Measurements from ENCODE around the gene PITPNC1. TPM values are rescaled to one million over a fixed set of nuclear protein-coding genes. Genes with fewer than 3 reads are reported as not detected.
"Not testable (repeated sequence)": the region's sequence is repeated elsewhere in the genome, so short reads cannot be mapped to it uniquely, and the experiment has no call there.

Gene PITPNC1
- total RNA-seq, 1 donor from 2014 or later: 21.5 TPM

DNA sequence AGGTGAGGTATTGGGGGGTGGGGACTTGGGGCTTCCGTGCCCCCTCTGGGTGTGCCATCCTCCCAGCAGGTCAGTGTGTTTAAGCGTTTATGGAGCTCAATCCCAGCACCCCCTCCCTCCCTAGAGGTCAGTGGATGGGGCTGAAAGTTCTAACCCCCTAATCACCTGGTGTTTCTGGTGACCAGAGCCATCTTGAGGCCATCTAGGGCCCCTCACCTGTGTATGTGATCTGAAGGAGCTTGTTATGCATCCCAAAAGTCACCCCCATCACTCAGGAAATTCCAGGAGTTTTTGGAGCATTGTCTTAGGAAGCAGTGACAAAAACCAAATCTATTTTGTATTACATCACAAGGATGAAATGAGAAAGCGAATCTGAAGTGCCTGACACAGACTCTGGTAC, 272.8 kb downstream of the PITPNC1 start:
- H3K4me1 Mint-ChIP-seq: no peaks in the 10 kb centered on the region
- no peak overlapping the region for H3K4me3 Mint-ChIP-seq
- H3K9me3 Mint-ChIP-seq: no peaks in the 10 kb centered on the region
- no peaks in the 10 kb centered on the region for H3K36me3 Mint-ChIP-seq (ENCODE audit: low read depth)
- no peak for TF ChIP-seq CTCF (conservative IDR thresholded peaks at IDR 0.05)
- H3K27ac Mint-ChIP-seq (ENCODE audit: unreplicated experiment): no peak overlapping the region
- H3K27me3 Mint-ChIP-seq (ENCODE audit: low read depth): no peaks in the 10 kb centered on the region
- DNase-seq (ENCODE audit: low read depth, low spot score): no peak

DNA sequence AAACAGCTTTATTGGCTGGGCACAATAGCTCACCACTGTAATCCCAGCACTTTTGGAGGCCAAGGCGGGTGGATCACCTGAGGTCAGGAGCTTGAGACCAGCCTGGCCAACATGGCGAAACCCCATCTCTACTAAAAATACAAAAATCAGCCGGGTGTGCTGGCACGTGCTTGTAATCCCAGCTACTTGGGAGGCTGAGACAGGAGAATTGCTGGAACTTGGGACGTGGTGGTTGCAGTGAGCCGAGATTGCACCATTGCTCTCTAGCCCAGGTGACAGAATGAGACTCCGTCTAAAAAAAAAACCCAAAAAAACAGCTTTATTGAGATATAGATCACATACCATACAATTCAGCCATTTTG, 274.1 kb downstream of the PITPNC1 start:
- not testable (repeated sequence) for H3K27ac Mint-ChIP-seq (ENCODE audit: unreplicated experiment)

DNA sequence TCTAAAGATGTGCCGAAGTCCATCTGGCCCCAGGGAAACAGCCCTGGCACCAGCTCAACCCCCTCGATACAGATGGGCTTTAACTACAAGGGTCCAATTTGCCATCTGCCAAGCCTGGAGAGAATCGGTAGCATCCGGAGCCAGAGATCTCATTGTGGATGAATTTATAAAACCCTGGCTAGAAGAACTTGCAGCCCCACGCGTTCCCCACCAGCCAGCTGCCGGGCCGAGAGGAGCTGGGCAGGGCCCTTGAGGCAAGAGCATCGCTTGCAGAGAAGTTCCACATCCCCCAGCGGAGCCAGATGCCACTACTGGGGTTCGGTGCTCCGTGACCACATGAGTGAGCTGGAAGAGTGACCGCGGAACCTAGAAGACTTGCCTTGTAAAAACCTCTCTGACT, 275.4 kb downstream of the PITPNC1 start:
- no peak overlapping the region for H3K27ac Mint-ChIP-seq (ENCODE audit: unreplicated experiment)
- H3K4me3 Mint-ChIP-seq: no peak overlapping the region
- TF ChIP-seq CTCF (conservative IDR thresholded peaks at IDR 0.05): no peak

More for the DNA sequence above, 274.1 kb downstream of the PITPNC1 start:
- not testable (repeated sequence) for H3K36me3 Mint-ChIP-seq (ENCODE audit: low read depth); H3K9me3 Mint-ChIP-seq; H3K4me1 Mint-ChIP-seq; H3K4me3 Mint-ChIP-seq; H3K27me3 Mint-ChIP-seq (ENCODE audit: low read depth); DNase-seq (ENCODE audit: low read depth, low spot score)

DNA sequence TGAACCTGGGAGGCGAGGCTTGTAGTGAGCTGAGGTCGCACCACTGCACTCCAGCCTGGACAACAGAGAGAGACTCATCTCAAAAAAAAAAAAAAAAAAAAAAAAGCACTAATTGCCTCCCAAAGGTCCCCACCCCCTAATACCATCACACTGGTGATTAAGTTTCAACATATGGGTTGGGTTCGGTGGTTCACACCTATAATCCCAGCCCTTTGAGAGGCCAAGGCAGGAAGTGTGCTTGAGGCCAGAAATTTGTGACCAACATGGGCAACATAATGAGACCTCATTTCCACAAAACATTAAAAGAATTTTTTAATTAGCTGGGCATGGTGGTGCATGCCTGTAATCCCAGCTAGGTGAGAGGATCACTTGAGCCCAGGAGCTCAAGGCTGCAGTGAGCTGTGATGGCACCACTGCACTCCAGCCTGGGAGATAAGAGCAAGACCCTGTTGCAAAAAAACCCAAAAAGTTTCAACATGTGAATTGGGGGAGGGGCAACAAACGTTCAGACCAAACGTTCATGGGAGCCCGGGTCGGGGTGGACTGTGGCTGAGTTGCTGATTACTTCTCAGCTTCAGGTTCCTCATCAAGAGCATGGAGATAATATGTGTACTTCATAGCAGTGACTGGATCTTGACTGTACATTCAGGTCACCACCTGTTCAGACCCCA, 278.5 kb downstream of the PITPNC1 start:
- peaks cover 4% of the 10 kb centered on the region for H3K9me3 Mint-ChIP-seq
- no peak overlapping the region for H3K27ac Mint-ChIP-seq (ENCODE audit: unreplicated experiment)
- H3K4me3 Mint-ChIP-seq: no peak overlapping the region
- TF ChIP-seq CTCF (conservative IDR thresholded peaks at IDR 0.05): no peak
- DNase-seq (ENCODE audit: low read depth, low spot score): no peak
- no peaks in the 10 kb centered on the region for H3K27me3 Mint-ChIP-seq (ENCODE audit: low read depth)
- no peaks in the 10 kb centered on the region for H3K4me1 Mint-ChIP-seq
- H3K36me3 Mint-ChIP-seq (ENCODE audit: low read depth): peaks cover 8% of the 10 kb centered on the region

More for the DNA sequence above, 275.4 kb downstream of the PITPNC1 start:
- Mint-ChIP-seq H3K9me3 (no peaks in the 10 kb centered on the region), H3K4me1 (no peaks in the 10 kb centered on the region), H3K27me3 (ENCODE audit: low read depth) (no peaks in the 10 kb centered on the region), H3K36me3 (ENCODE audit: low read depth) (no peaks in the 10 kb centered on the region)
- no peak for DNase-seq (ENCODE audit: low read depth, low spot score)

- peaks cover 8% of the 10 kb centered on the region for H3K9me3 Mint-ChIP-seq
- H3K4me1 Mint-ChIP-seq: no peaks in the 10 kb centered on the region
- H3K36me3 Mint-ChIP-seq (ENCODE audit: low read depth): peaks cover 11% of the 10 kb centered on the region
- TF ChIP-seq CTCF (conservative IDR thresholded peaks at IDR 0.05): no peak
- no peak overlapping the region for H3K27ac Mint-ChIP-seq (ENCODE audit: unreplicated experiment)
- no peaks in the 10 kb centered on the region for H3K27me3 Mint-ChIP-seq (ENCODE audit: low read depth)
- no peak overlapping the region for H3K4me3 Mint-ChIP-seq
- DNase-seq (ENCODE audit: low read depth, low spot score): no peak
Measured at GRCh38 chr17:67656494-67657203, 279.6 kb downstream of the PITPNC1 start.

GRCh38 chr17:67657596-67657995, 280.5 kb downstream of the PITPNC1 start:
- H3K36me3 Mint-ChIP-seq (ENCODE audit: low read depth): peaks cover 11% of the 10 kb centered on the region
- no peak for DNase-seq (ENCODE audit: low read depth, low spot score)
- H3K27me3 Mint-ChIP-seq (ENCODE audit: low read depth): no peaks in the 10 kb centered on the region
- H3K4me3 Mint-ChIP-seq: no peak overlapping the region
- H3K9me3 Mint-ChIP-seq: peaks cover 9% of the 10 kb centered on the region
- H3K27ac Mint-ChIP-seq (ENCODE audit: unreplicated experiment): no peak overlapping the region
- H3K4me1 Mint-ChIP-seq: no peaks in the 10 kb centered on the region
- no peak for TF ChIP-seq CTCF (conservative IDR thresholded peaks at IDR 0.05)

Measured in neural crest cell (in vitro differentiated cells).